RWPE2 (cell line): ENCODE data around the gene TNNT2.

Source experiments
- ATAC-seq: fragments of 200-7000 bp; cut with Tn5 transposase; 3 replicates; pipeline ENCODE4 v1.9.1; 2021; ENCODE audit warnings: low read depth
- DNase-seq: peaks from one replicate; pipeline ENCODE4 v3.0.0-alpha.2; 2020; ENCODE audit warnings: low spot score
- H3K27ac ChIP-seq: fragments of 450-650 bp; 2 replicates; pipeline ENCODE4 v1.5.1; 2017; ENCODE audit warnings: mild to moderate bottlenecking; ENCODE audit not compliant: poor library complexity, severe bottlenecking
- H3K27me3 ChIP-seq: fragments of 250-450 bp; sonication (Bioruptor Pico); 2 replicates; pipeline ENCODE4 v1.5.1; 2021; ENCODE audit warnings: mild to moderate bottlenecking, moderate library complexity; ENCODE audit not compliant: insufficient read depth, poor library complexity, severe bottlenecking
- H3K36me3 ChIP-seq: fragments of 250-450 bp; sonication (Bioruptor Pico); 2 replicates; pipeline ENCODE4 v1.5.1; 2020; ENCODE audit warnings: low read depth, mild to moderate bottlenecking, moderate library complexity
- H3K4me1 ChIP-seq: fragments of 250-450 bp; sonication (Bioruptor Pico); 2 replicates; pipeline ENCODE4 v1.5.1; 2021; ENCODE audit warnings: mild to moderate bottlenecking, moderate library complexity; ENCODE audit not compliant: insufficient read depth, poor library complexity, severe bottlenecking
- H3K4me3 ChIP-seq: fragments of 250-450 bp; sonication (Bioruptor Pico); 2 replicates; pipeline ENCODE4 v1.5.1; 2021; ENCODE audit warnings: mild to moderate bottlenecking, moderate library complexity; ENCODE audit not compliant: severe bottlenecking
- H3K9me3 ChIP-seq: fragments of 250-450 bp; sonication (Bioruptor Pico); 2 replicates; pipeline ENCODE4 v1.5.1; 2021; ENCODE audit warnings: mild to moderate bottlenecking, moderate library complexity; ENCODE audit not compliant: severe bottlenecking
- TF ChIP-seq, protein P1 (sequence below): fragments of 450-650 bp; IDR thresholded peaks from one replicate; pipeline ENCODE4 v1.5.1; 2017; ENCODE audit warnings: mild to moderate bottlenecking, moderate library complexity; ENCODE audit not compliant: poor library complexity, severe bottlenecking

Gene TNNT2

DNA sequence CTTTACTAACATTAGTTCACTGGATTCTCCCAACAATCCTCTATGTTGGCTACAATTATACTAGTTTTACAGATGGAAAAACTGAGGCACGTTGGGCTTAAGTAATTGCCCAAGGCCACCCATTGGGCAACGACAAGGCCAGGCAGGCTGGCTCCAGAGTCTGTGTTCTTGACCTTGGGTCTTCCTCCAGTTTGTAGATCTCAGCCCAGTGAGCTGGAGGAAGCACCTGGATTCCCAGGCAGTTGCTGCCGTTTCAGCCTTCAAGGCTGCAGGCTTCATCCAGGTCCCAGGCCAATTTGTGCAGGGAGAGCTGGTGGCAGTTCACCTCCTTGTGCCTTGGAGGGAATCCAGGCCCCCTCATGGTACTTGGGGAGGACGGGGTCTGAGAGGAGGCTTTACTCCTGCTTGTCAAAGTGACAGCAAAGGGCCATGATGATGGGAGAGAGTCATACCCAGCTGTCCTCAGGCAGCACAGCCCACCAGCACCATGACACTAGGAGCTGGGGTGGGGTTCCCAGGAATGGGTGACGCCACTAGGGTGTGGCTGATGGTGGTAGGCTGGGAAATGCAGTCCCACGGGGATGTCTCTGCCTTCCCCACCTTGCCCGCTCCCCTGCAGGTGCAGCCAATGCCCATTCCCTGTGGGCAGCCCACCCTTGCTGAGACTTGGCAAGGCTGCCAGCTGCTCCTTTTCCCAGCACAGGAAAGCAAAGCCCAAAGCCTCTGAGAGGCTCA is 67.1 kb downstream of the TNNT2 start:
- TF ChIP-seq, protein P1, sequence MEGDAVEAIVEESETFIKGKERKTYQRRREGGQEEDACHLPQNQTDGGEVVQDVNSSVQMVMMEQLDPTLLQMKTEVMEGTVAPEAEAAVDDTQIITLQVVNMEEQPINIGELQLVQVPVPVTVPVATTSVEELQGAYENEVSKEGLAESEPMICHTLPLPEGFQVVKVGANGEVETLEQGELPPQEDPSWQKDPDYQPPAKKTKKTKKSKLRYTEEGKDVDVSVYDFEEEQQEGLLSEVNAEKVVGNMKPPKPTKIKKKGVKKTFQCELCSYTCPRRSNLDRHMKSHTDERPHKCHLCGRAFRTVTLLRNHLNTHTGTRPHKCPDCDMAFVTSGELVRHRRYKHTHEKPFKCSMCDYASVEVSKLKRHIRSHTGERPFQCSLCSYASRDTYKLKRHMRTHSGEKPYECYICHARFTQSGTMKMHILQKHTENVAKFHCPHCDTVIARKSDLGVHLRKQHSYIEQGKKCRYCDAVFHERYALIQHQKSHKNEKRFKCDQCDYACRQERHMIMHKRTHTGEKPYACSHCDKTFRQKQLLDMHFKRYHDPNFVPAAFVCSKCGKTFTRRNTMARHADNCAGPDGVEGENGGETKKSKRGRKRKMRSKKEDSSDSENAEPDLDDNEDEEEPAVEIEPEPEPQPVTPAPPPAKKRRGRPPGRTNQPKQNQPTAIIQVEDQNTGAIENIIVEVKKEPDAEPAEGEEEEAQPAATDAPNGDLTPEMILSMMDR, result no peak
- peak; percentile 1; the same call in 2 of the 3 replicates for ATAC-seq
- H3K4me1 ChIP-seq, result peaks cover 64% of the 10 kb centered on the region
- no peak overlapping the region for H3K4me3 ChIP-seq
- DNase-seq, result no peak
- H3K36me3 ChIP-seq, result peaks cover 41% of the 10 kb centered on the region
- no peaks in the 10 kb centered on the region for H3K9me3 ChIP-seq
- H3K27me3 ChIP-seq, result no peaks in the 10 kb centered on the region
- peak overlapping the region; percentile 92 for H3K27ac ChIP-seq

DNA sequence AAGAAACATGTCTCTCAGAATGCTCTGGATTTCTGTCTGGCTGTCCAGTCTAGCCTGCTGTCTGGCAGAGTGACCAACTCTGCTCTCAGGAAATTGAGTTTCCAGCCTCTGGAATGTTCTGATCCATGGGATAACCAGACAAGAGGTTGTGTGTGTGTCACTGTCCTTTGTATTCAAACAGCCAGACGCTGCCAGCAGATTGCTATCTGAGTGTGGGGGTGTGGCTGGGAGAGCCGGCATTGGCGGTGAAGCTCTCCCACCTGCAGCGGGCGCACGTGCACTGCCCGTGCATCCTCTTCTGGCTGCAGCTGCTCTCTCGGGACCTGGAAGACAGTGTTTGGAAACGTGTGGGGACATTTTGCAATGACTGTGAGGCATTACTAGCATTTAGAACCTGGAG is 68.1 kb downstream of the TNNT2 start:
- H3K4me1 ChIP-seq, result peaks cover 64% of the 10 kb centered on the region
- H3K27ac ChIP-seq, result peak overlapping the region; percentile 92
- TF ChIP-seq, protein P1, result peak; percentile 56
- DNase-seq (peak; percentile 86), ATAC-seq (peak; percentile 11)
- no peaks in the 10 kb centered on the region for H3K27me3 ChIP-seq
- no peaks in the 10 kb centered on the region for H3K9me3 ChIP-seq
- H3K36me3 ChIP-seq, result peaks cover 31% of the 10 kb centered on the region
- H3K4me3 ChIP-seq, result no peak overlapping the region
